Endometrial microvascular endothelial cells (primary cell): ENCODE results near the gene TANK. TPM values are rescaled to one million over a fixed set of nuclear protein-coding genes. Genes with fewer than 3 reads are reported as not detected.
"Not testable (repeated sequence)": the region's sequence is repeated elsewhere in the genome, so short reads cannot be mapped to it uniquely, and the experiment has no call there.

ENCODE experiments used
- in situ Hi-C: cut with HindIII; loops from 2 replicates; pipeline ENCODE4 v1.10.0; 2017; ENCODE audit warnings: low sequenced_read_pairs, low pct_unique_long_range_greater_than_20kb; ENCODE audit errors: inconsistent ontology term
- total RNA-seq: library from RNA; depleted of rRNA; stranded (reverse); fragments of >200 nt; gene quantifications from one replicate; pipeline ENCODE4 v1.2.3, GENCODE V29; 2015; ENCODE audit errors: inconsistent ontology term

Gene TANK
- total RNA-seq, 1 donor from 2014 or later = 59.6 TPM

- in situ Hi-C loops = no loop called here
Observed at GRCh38 chr2:161131074-161131680, 29.1 kb upstream of the TANK start.

GRCh38 chr2:161131804-161132203 is 28.4 kb upstream of the TANK start:
- in situ Hi-C loops = no loop called here

GRCh38 chr2:161132384-161132783 is 27.8 kb upstream of the TANK start:
- in situ Hi-C loops = not testable (repeated sequence)

- in situ Hi-C loops = no loop called here
Observed at GRCh38 chr2:161133366-161133765, 26.9 kb upstream of the TANK start.

GRCh38 chr2:161134547-161135518 is 25.4 kb upstream of the TANK start:
- in situ Hi-C loops = no loop called here

GRCh38 chr2:161135951-161136593 is 24.2 kb upstream of the TANK start:
- in situ Hi-C loops = no loop called here

GRCh38 chr2:161136696-161137324 is 23.4 kb upstream of the TANK start:
- in situ Hi-C loops = no loop called here

- in situ Hi-C loops = no loop called here
Observed at GRCh38 chr2:161138429-161138828, 21.8 kb upstream of the TANK start.

GRCh38 chr2:161139098-161139987 is 20.9 kb upstream of the TANK start:
- in situ Hi-C loops = no loop called here

GRCh38 chr2:161141033-161141432 is 19.2 kb upstream of the TANK start:
- in situ Hi-C loops = no loop called here

- in situ Hi-C loops = no loop called here
Observed at GRCh38 chr2:161146209-161146775, 13.9 kb upstream of the TANK start.

GRCh38 chr2:161146996-161147395 is 13.2 kb upstream of the TANK start:
- in situ Hi-C loops = no loop called here

- in situ Hi-C loops = no loop called here
Observed at GRCh38 chr2:161147856-161148255, 12.4 kb upstream of the TANK start.

GRCh38 chr2:161150704-161151103 is 9.5 kb upstream of the TANK start:
- in situ Hi-C loops = no loop called here

GRCh38 chr2:161152302-161152701 is 7.9 kb upstream of the TANK start:
- in situ Hi-C loops = no loop called here

- in situ Hi-C loops = no loop called here
Observed at GRCh38 chr2:161158882-161159281, 1.3 kb upstream of the TANK start.

GRCh38 chr2:161159456-161160225 is 587 bp upstream of the TANK start:
- in situ Hi-C loops = no loop called here
